WTC11 (cell line): ENCODE results near the gene ZBTB32. TPM values are rescaled to one million over a fixed set of nuclear protein-coding genes. Genes with fewer than 3 reads are reported as not detected.

ENCODE experiments used
- ATAC-seq: fragments of 200-7000 bp; cut with Tn5 transposase; 2 replicates; pipeline ENCODE4 v1.10.0; 2021; ENCODE audit warnings: mild to moderate bottlenecking, moderate library complexity
- CTCF ChIA-PET: fragments of 300-600 bp; sonication (Branson Sonifier 250); formaldehyde crosslinking; loops from one replicate; lab custom pipeline; 2021; ENCODE audit warnings: antibody characterized with exemption; lab: Charles Lee
- POLR2A ChIA-PET: fragments of 350-600 bp; sonication (Branson Sonifier 250); formaldehyde crosslinking; loops from one replicate; lab custom pipeline; 2021; ENCODE audit warnings: antibody characterized with exemption; lab: Charles Lee
- DNase-seq: peaks from one replicate; pipeline ENCODE4 v3.0.0; 2021; ENCODE audit warnings: low spot score
- H3K27ac Mint-ChIP-seq: 2 replicates; pipeline ENCODE4 v1.8.0; 2021; ENCODE audit warnings: mixed read lengths
- H3K27me3 Mint-ChIP-seq: 2 replicates; pipeline ENCODE4 v1.8.0; 2021; ENCODE audit warnings: low read depth, mild to moderate bottlenecking, moderate library complexity, mixed read lengths
- H3K36me3 Mint-ChIP-seq: 2 replicates; pipeline ENCODE4 v1.8.0; 2021; ENCODE audit warnings: mixed read lengths
- H3K4me1 Mint-ChIP-seq: 2 replicates; pipeline ENCODE4 v1.8.0; 2022; ENCODE audit warnings: mixed read lengths
- H3K4me3 Mint-ChIP-seq: 2 replicates; pipeline ENCODE4 v1.8.0; 2021; ENCODE audit warnings: mild to moderate bottlenecking, moderate library complexity, mixed read lengths
- H3K9me3 Mint-ChIP-seq: 2 replicates; pipeline ENCODE4 v1.8.0; 2021; ENCODE audit warnings: mixed read lengths
- ATF3 ChIP-seq: sonication (generic); formaldehyde crosslinking; conservative IDR thresholded peaks from 2 replicates; pipeline ENCODE4 v1.8.1; 2022; ENCODE audit warnings: mild to moderate bottlenecking, missing genetic modification reagents
- CBFB ChIP-seq: sonication (generic); formaldehyde crosslinking; IDR thresholded peaks from 2 replicates; pipeline ENCODE4 v1.8.1; 2022; ENCODE audit warnings: mild to moderate bottlenecking, low read depth, missing genetic modification reagents
- CDX4 ChIP-seq: fragments of 250-450 bp; sonication (Bioruptor Pico); IDR thresholded peaks from 2 replicates; pipeline ENCODE4 v1.9.0; 2021; ENCODE audit warnings: moderate library complexity, mild to moderate bottlenecking, inconsistent platforms, borderline replicate concordance
- EMX1 ChIP-seq: fragments of 250-450 bp; sonication (Bioruptor Pico); IDR thresholded peaks from 2 replicates; pipeline ENCODE4 v1.8.0; 2021; ENCODE audit warnings: mild to moderate bottlenecking
- FOXP1 ChIP-seq: sonication (generic); formaldehyde crosslinking; IDR thresholded peaks from 2 replicates; pipeline ENCODE4 v1.8.0; 2022; ENCODE audit warnings: missing genetic modification reagents, mild to moderate bottlenecking, moderate library complexity, borderline replicate concordance
- GABPB1 ChIP-seq: sonication (generic); formaldehyde crosslinking; IDR thresholded peaks from 2 replicates; pipeline ENCODE4 v1.8.1; 2023; ENCODE audit warnings: mild to moderate bottlenecking, missing genetic modification reagents
- GRHL2 ChIP-seq: fragments of 250-450 bp; sonication (Bioruptor Pico); IDR thresholded peaks from 2 replicates; pipeline ENCODE4 v1.8.0; 2022; ENCODE audit warnings: mild to moderate bottlenecking, moderate library complexity; ENCODE audit not compliant: insufficient replicate concordance, severe bottlenecking
- KAT7 ChIP-seq: sonication (generic); formaldehyde crosslinking; IDR thresholded peaks from 2 replicates; pipeline ENCODE4 v1.8.1; 2023; ENCODE audit warnings: missing genetic modification reagents, mild to moderate bottlenecking, borderline replicate concordance
- MYBL2 ChIP-seq: sonication (generic); formaldehyde crosslinking; IDR thresholded peaks from 2 replicates; pipeline ENCODE4 v1.8.1; 2023; ENCODE audit warnings: mild to moderate bottlenecking, moderate library complexity, missing genetic modification reagents
- NFYB ChIP-seq: sonication (generic); formaldehyde crosslinking; conservative IDR thresholded peaks from 2 replicates; pipeline ENCODE4 v1.8.0; 2022; ENCODE audit warnings: low read depth, missing genetic modification reagents
- OVOL2 ChIP-seq: fragments of 250-450 bp; sonication (Bioruptor Pico); IDR thresholded peaks from 2 replicates; pipeline ENCODE4 v1.9.0; 2021; ENCODE audit warnings: mild to moderate bottlenecking, borderline replicate concordance
- PREB ChIP-seq: sonication (generic); formaldehyde crosslinking; IDR thresholded peaks from 2 replicates; pipeline ENCODE4 v1.8.1; 2022; ENCODE audit warnings: mild to moderate bottlenecking, missing genetic modification reagents, moderate library complexity, borderline replicate concordance
- SMAD3 ChIP-seq: sonication (generic); formaldehyde crosslinking; IDR thresholded peaks from 2 replicates; pipeline ENCODE4 v1.8.0; 2022; ENCODE audit warnings: missing genetic modification reagents, mild to moderate bottlenecking, borderline replicate concordance
- TCF7 ChIP-seq: sonication (generic); formaldehyde crosslinking; IDR thresholded peaks from 2 replicates; pipeline ENCODE4 v1.8.0; 2022; ENCODE audit warnings: mild to moderate bottlenecking, low read depth, missing genetic modification reagents, moderate library complexity
- TEAD1 ChIP-seq: sonication (generic); formaldehyde crosslinking; IDR thresholded peaks from 2 replicates; pipeline ENCODE4 v1.8.0; 2022; ENCODE audit warnings: mild to moderate bottlenecking, missing genetic modification reagents
- ZBTB21 ChIP-seq: sonication (generic); formaldehyde crosslinking; IDR thresholded peaks from 2 replicates; pipeline ENCODE4 v1.8.1; 2023; ENCODE audit warnings: mild to moderate bottlenecking, missing genetic modification reagents, borderline replicate concordance
- ZNF232 ChIP-seq: sonication (generic); formaldehyde crosslinking; IDR thresholded peaks from 2 replicates; pipeline ENCODE4 v1.8.0; 2022; ENCODE audit warnings: mild to moderate bottlenecking, missing genetic modification reagents
- ZNF396 ChIP-seq: fragments of 250-450 bp; sonication (Bioruptor Pico); IDR thresholded peaks from 2 replicates; pipeline ENCODE4 v1.8.0; 2021; ENCODE audit warnings: mild to moderate bottlenecking, moderate library complexity, borderline replicate concordance
- ZNF423 ChIP-seq: fragments of 250-450 bp; sonication (Bioruptor Pico); IDR thresholded peaks from 2 replicates; pipeline ENCODE4 v2.1.2; 2022; ENCODE audit warnings: mild to moderate bottlenecking, moderate library complexity
- ZNF425 ChIP-seq: fragments of 250-450 bp; sonication (Bioruptor Pico); conservative IDR thresholded peaks from 2 replicates; pipeline ENCODE4 v1.9.0; 2021; ENCODE audit warnings: mild to moderate bottlenecking
- ZNF532 ChIP-seq: fragments of 250-450 bp; sonication (Bioruptor Pico); IDR thresholded peaks from 2 replicates; pipeline ENCODE4 v1.9.0; 2021; ENCODE audit warnings: mild to moderate bottlenecking, borderline replicate concordance
- total RNA-seq: library from RNA; stranded (reverse); gene quantifications from 3 replicates; pipeline ENCODE4 v1.2.3, GENCODE V29; 2021

Gene ZBTB32
- total RNA-seq, 1 experiment from 2014 or later, result 0.11 TPM

GRCh38 chr19:35661995-35662340 lies 42.4 kb upstream of the ZBTB32 start (continued):
- no peak for TF ChIP-seq ZNF532
- TF ChIP-seq TEAD1 (CRISPR knock-in tag), result no peak
- TF ChIP-seq CBFB (CRISPR knock-in tag), result no peak
- TF ChIP-seq PREB (CRISPR knock-in tag), result no peak
- TF ChIP-seq, all 79 proteins: peak for 0

- peaks cover 5% of the 10 kb centered on the region for H3K27me3 Mint-ChIP-seq
- no peaks in the 10 kb centered on the region for H3K9me3 Mint-ChIP-seq
- ChIA-PET CTCF (no interaction called here), POLR2A (no interaction called here)
- DNase-seq (no peak), ATAC-seq (no peak)
- no peak for TF ChIP-seq GABPB1 (CRISPR knock-in tag)
- no peak for TF ChIP-seq ZNF425 (CRISPR knock-in tag)
- no peak for TF ChIP-seq MYBL2
- no peak for TF ChIP-seq TCF7 (CRISPR knock-in tag)
- TF ChIP-seq ZNF423 (CRISPR knock-in tag), result no peak
- no peak for TF ChIP-seq EMX1 (CRISPR knock-in tag)
- no peak for TF ChIP-seq ATF3 (CRISPR knock-in tag)
- TF ChIP-seq ZBTB21 (CRISPR knock-in tag), result no peak
- no peak for TF ChIP-seq ZNF232 (CRISPR knock-in tag)
- no peak overlapping the region for H3K4me3 Mint-ChIP-seq
- no peak overlapping the region for H3K27ac Mint-ChIP-seq
- H3K36me3 Mint-ChIP-seq, result peaks cover 4% of the 10 kb centered on the region
- H3K4me1 Mint-ChIP-seq, result no peaks in the 10 kb centered on the region
These were observed 40.4 kb upstream of the ZBTB32 start for GRCh38 chr19:35663981-35664380.

- POLR2A ChIA-PET, result no interaction called here
- peaks cover 16% of the 10 kb centered on the region for H3K27me3 Mint-ChIP-seq
- TF ChIP-seq KAT7 (CRISPR knock-in tag), result no peak
- TF ChIP-seq SMAD3 (CRISPR knock-in tag), result no peak
- no peak for TF ChIP-seq CDX4 (CRISPR knock-in tag)
- no peak for TF ChIP-seq GRHL2 (CRISPR knock-in tag)
- no peak for TF ChIP-seq PREB (CRISPR knock-in tag)
- no peak for TF ChIP-seq OVOL2 (CRISPR knock-in tag)
- TF ChIP-seq NFYB (CRISPR knock-in tag), result no peak
- TF ChIP-seq FOXP1 (CRISPR knock-in tag), result no peak
- no peak for TF ChIP-seq ZNF396 (CRISPR knock-in tag)
- TF ChIP-seq, all 79 proteins: peak for 0
- Mint-ChIP-seq H3K4me3 (no peak overlapping the region), H3K27ac (no peak overlapping the region), H3K9me3 (no peaks in the 10 kb centered on the region), H3K36me3 (no peaks in the 10 kb centered on the region), H3K4me1 (0 out of 2 replicates have a peak, but pooled peaks cover 4% of the 10 kb centered on the region)
- DNase-seq (no peak), ATAC-seq (no peak)
- CTCF ChIA-PET, result no interaction called here
These were observed 39.2 kb upstream of the ZBTB32 start for GRCh38 chr19:35665157-35665556.
